ENCODE measurements around the gene FUNDC2.

Gene FUNDC2

GRCh38 chrX:155054255-155054654 lies 27.6 kb downstream of the FUNDC2 start:
- no peak for TF ChIP-seq CTCF (IDR thresholded peaks at IDR 0.05)

GRCh38 chrX:155055494-155055893 lies 28.9 kb downstream of the FUNDC2 start:
- no peak for TF ChIP-seq CTCF (IDR thresholded peaks at IDR 0.05)

DNA sequence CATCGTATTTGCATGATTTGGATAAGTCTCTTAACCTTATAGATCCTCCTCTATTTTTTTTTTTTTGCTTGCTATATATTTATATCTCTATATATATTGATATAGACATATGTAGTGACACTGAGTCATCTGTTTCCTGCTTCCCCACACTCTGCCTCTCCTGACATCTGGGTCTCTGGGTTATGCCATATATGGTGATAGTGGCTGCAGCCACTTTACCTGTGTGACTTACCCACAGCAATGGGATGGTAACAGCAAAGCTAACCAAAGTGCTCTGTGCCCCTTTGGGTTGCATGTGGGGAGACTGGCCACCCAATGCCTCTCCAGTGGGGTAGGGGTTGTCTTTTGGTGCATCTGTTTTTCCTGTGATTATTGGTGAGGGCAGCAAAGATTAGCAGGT lies 29.8 kb downstream of the FUNDC2 start:
- no peak for TF ChIP-seq CTCF (IDR thresholded peaks at IDR 0.05)

GRCh38 chrX:155056877-155057792 lies 30.5 kb downstream of the FUNDC2 start:
- peak; percentile 59 for TF ChIP-seq CTCF (IDR thresholded peaks at IDR 0.05)

DNA sequence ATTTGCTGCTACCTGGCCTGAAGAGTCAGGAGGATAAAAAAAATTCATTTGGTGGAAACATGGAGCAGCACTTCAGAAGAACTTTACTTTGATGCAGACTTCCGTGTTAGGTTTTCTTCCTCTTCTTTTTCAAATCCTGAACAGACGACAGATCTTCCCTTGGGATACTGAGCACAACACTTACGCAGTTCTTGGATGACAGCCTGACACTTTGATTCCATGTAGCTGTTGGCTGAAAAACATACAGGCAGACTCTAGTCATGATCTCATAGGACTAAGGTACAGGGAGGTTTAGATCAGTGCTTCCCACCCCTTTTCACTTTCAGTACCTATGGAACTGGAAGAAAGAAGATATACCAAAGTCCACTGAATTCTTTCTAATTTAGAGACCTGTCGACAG lies 35.1 kb downstream of the FUNDC2 start:
- no peak for TF ChIP-seq CTCF (IDR thresholded peaks at IDR 0.05)

DNA sequence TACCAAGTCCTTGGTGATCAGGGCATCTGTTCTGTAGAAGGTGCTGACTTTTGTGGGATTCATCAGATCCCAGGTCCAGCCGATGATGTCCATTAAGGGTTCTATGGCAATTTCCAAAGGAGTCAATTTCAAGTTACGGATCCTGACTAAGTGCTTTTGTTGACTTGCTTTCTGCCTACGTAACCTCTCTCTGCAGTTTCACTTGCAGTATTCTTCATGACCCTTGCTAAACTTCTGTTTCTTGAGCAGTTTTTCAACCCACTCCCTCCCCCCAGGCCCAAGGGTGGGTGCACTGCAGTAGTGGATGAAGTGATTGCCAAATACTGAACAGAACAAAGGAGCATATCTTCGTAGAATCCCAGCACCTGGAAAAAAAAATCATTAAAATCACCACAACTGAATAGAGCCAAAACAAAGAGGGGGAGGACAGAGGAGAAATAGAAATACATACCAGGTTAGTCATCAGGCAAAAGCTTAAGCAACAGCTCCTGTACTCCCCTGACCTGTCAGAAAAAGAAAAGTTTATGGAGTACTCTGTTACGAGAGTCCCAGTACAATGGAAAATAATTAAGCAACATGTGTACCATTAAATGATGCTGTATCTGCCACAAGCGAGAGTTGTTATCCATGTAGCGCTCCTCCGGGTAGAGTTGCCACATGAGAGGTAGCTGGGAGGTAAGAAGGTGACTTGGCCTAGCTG lies 38.5 kb downstream of the FUNDC2 start:
- no peak for TF ChIP-seq CTCF (IDR thresholded peaks at IDR 0.05)

DNA sequence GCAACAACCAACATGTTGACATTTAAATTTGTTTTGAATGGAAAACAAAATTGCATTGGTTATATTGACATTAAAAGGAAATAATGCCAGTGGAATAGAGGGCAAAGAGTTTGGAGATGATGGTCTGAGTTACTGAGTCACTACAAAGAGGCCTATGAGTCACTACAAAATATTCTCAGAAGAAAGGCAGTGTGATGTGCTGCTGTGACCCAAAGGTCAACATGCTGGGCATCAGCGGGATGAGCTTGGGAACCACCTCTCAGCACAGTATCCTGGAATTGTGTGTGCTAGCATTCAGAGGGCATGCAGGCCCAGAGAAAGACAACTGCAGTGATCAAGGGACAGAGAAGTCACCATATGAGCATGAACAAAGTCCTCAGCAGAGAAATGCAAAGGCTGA lies 41.5 kb downstream of the FUNDC2 start:
- no peak for TF ChIP-seq CTCF (IDR thresholded peaks at IDR 0.05)

All from LNCAP (cell line).